BLaER1 (cell line): Measurements from ENCODE around the gene TMEM54.

Source experiments
- H3K27ac ChIP-seq: shearing (Covaris generic); formaldehyde crosslinking; 2 replicates; pipeline ENCODE4 v1.8.1; 2022
- H3K27me3 ChIP-seq: shearing (Covaris generic); formaldehyde crosslinking; 2 replicates; pipeline ENCODE4 v1.8.1; 2022
- H3K36me3 ChIP-seq: shearing (Covaris generic); formaldehyde crosslinking; 2 replicates; pipeline ENCODE4 v1.8.1; 2022
- H3K4me1 ChIP-seq: shearing (Covaris generic); formaldehyde crosslinking; 2 replicates; pipeline ENCODE4 v1.8.1; 2022
- H3K4me2 ChIP-seq: shearing (Covaris generic); formaldehyde crosslinking; 2 replicates; pipeline ENCODE4 v1.8.1; 2022
- H3K4me3 ChIP-seq: shearing (Covaris generic); formaldehyde crosslinking; 2 replicates; pipeline ENCODE4 v1.8.1; 2022
- H3K9ac ChIP-seq: shearing (Covaris generic); formaldehyde crosslinking; 2 replicates; pipeline ENCODE4 v1.8.1; 2022
- H3K9me3 ChIP-seq: shearing (Covaris generic); formaldehyde crosslinking; 2 replicates; pipeline ENCODE4 v1.8.1; 2022
- H4K20me1 ChIP-seq: shearing (Covaris generic); formaldehyde crosslinking; 2 replicates; pipeline ENCODE4 v1.8.1; 2022
- Cebpa-rat ChIP-seq: shearing (Covaris generic); IDR thresholded peaks from 2 replicates; pipeline ENCODE4 v1.8.1; 2022

Gene TMEM54

DNA sequence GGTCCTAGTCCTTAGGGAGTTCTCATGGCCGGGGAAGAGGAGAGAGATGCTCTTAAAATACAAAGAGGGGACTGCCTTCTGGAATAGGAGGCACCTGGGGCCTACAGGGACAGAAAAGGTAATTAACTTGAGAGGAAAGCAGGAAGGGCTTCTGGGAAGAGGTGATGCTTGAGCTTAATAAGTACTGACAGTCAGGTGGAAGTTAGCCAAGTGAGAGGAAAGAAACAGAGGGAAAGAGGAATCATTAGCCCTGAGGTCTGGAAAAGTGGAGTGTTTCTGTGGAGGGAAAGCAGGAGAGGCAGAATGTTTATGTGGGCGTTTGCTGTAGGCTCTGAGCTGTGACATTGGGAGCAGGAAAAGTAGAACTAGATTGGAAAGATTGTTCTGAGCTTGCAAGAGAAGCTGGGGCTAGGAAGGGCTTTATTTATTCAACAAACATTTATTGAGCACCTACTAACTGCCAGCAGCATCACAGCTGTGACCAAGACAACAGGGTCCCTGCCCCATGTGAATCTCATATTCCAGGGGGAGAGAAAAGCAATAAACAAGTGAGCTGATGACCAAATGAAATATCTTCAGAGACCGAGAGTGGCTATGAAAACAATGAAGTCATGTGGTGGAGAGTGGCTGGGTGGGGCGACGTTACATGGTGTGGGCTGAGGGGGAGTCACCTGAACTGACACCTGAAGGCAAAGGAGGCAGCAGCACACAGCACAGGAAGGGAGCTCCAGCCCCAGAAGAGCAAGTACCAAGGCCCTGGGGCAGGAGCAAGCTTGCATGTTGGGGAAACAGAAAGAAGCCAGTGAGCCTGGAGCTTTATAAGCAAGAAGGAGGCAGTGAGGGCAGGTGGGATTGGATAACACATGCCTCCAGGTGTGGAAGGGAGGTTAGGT lies 26.1 kb downstream of the TMEM54 start:
- Histone ChIP-seq H3K9me3 (no peaks in the 10 kb centered on the region), H3K27me3 (peaks cover 22% of the 10 kb centered on the region), H3K4me2 (peak overlapping the region; percentile 4; the same call in 1 of the 2 replicates), H3K27ac (no peak overlapping the region; the same call in 1 of the 2 replicates), H3K4me1 (peaks cover 53% of the 10 kb centered on the region), H3K9ac (no peak overlapping the region), H4K20me1 (peaks cover 18% of the 10 kb centered on the region), H3K36me3 (no peaks in the 10 kb centered on the region), H3K4me3 (no peak overlapping the region)
- no peak for TF ChIP-seq Cebpa-rat

DNA sequence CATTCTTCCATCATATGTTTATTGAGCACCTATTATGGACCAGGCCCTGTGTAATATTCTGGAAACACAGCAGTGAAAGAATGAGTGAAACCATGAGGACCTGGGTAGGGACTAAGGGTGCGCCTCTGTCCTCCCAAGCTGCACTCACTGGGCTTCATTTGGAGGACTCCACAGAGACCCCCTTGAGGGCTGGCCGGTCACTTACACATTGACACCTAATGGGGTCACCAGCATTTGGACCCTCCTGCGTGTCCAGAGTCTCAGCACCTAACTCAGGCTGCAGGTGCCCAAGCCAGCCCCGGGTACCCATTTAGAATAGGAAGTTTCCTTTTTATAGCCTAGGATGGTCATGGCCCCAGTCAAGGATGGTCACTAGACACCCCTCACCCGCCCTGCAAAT lies 27.7 kb downstream of the TMEM54 start:
- H3K4me1 ChIP-seq, result peaks cover 59% of the 10 kb centered on the region
- peak overlapping the region; percentile 54; the same call in 1 of the 2 replicates for H3K4me3 ChIP-seq
- peaks cover 38% of the 10 kb centered on the region for H3K27me3 ChIP-seq
- H3K27ac ChIP-seq, result 0 out of 2 replicates have a peak overlapping the region, but pooled peaks have one; percentile 67
- H3K9me3 ChIP-seq, result no peaks in the 10 kb centered on the region
- peak overlapping the region; percentile 95 for H3K4me2 ChIP-seq
- TF ChIP-seq Cebpa-rat, result no peak
- 0 out of 2 replicates have a peak, but pooled peaks cover under 1% of the 10 kb centered on the region for H3K36me3 ChIP-seq
- peaks cover 33% of the 10 kb centered on the region for H4K20me1 ChIP-seq
- peak overlapping the region; percentile 53; the same call in 1 of the 2 replicates for H3K9ac ChIP-seq

DNA sequence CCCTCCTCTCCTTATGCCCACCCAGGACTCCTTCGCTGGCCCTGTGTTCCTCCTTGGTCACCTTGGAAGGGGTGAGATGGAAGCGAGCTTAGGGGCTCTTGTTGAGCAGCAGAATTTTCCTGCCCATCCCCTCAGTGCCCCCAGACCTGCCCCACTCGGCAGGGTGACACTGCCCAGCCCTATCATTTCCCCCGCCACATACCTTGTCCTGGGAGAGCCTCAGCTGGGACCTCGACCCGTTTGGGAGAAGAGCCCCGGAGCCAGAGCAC lies 29.1 kb downstream of the TMEM54 start:
- H3K27me3 ChIP-seq, result peaks cover 44% of the 10 kb centered on the region
- peak overlapping the region; percentile 95 for H3K4me2 ChIP-seq
- H4K20me1 ChIP-seq, result peaks cover 43% of the 10 kb centered on the region
- H3K9ac ChIP-seq, result no peak overlapping the region
- peaks cover 59% of the 10 kb centered on the region for H3K4me1 ChIP-seq
- peak overlapping the region; percentile 59 for H3K4me3 ChIP-seq
- no peak overlapping the region for H3K27ac ChIP-seq
- H3K36me3 ChIP-seq, result peaks cover 10% of the 10 kb centered on the region; the same call in 1 of the 2 replicates
- TF ChIP-seq Cebpa-rat, result no peak
- H3K9me3 ChIP-seq, result no peaks in the 10 kb centered on the region

DNA sequence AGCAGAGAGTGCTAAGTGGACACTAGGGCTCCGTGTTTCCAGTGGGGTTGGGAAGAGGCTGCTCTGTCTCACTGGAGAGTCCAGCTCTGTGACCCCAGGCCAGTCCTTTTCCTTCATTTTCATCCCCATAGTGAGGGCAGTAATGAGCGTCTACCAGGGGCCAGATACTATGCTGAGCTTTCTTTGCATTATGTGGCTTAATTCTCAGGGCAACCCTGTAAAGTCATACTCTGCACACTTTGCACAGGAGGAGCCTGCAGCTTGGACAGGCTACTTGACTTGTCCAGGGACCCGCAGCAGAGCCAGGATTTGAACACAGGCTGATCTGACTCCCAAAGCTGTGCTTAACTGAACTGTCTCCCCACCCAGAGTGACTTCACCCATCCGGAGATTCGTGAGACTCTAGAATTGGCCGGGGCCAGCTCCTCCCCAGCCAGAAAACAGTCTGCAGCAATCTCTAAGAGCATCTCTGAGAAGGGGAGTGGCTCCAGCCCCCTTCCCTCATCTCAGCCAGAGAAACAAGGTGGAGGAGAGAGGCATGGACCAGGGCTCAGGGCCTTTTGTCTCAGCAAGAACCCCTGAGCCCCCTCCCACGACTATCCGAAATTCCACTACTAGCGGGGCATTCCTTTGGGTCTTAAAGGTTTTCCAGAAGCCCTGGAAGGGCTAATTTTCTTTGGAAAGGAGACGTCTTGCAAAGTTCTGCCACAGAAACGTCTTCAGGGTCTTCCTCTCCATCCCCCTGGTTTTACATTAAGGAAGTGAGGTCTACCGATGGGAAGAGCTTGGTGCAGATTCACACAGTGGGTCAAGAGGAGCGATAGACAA lies 29.6 kb downstream of the TMEM54 start:
- Histone ChIP-seq H3K4me3 (peak overlapping the region; percentile 59), H3K9ac (no peak overlapping the region), H3K27me3 (peaks cover 44% of the 10 kb centered on the region), H3K4me2 (peak overlapping the region; percentile 95), H4K20me1 (peaks cover 48% of the 10 kb centered on the region), H3K9me3 (no peaks in the 10 kb centered on the region), H3K36me3 (peaks cover 10% of the 10 kb centered on the region; the same call in 1 of the 2 replicates), H3K4me1 (peaks cover 55% of the 10 kb centered on the region), H3K27ac (no peak overlapping the region)
- no peak for TF ChIP-seq Cebpa-rat

DNA sequence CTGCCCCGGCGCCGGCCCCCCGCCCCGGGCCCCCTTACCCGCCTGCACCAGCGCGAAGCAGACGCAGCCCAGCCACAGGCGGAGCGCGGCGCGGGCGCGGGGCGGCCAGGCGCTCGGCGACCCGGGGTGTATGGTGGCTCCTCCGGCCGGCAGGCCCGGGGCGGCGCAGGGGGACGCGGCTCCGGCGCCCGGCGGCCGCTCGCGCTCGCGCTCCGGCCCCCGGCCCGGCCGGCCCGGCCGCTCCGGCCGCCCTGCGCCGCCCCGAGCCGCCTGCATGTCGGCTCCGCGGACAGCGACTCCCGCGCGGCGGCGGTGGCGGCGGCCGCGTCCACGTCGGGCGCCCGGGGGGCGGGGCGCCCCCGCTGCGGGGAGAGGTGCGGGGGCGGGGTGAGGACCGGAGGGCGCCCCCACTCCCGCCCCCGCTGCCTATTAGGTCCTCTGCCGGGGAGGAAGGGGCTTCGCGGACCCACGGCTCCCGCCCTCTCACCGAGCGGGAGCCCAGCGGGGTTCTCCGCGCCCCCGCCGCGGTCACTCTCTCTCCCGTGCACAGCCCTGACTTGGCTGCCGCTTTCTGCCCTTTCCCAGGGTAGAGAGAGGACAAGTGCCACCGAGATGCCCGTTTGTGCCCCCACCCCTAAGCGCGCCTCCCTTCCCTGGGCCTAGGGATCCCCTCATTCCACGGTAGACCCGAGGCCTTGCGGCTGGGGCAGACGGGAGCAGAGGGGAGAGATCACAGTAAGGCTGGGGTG lies 30.4 kb downstream of the TMEM54 start, which contains the start of gene FNDC5:
FNDC5 (minus strand) TSS at position 298 of the 749 bp plus-strand sequence.
- Histone ChIP-seq H3K27ac (no peak within 1 kb of the TSS), H4K20me1 (peaks cover 48% of the 10 kb centered on the region), H3K27me3 (peaks cover 44% of the 10 kb centered on the region), H3K4me1 (peaks cover 47% of the 10 kb centered on the region), H3K9me3 (no peaks in the 10 kb centered on the region), H3K4me2 (peak within 1 kb of the TSS; percentile 95), H3K9ac (no peak within 1 kb of the TSS), H3K4me3 (peak within 1 kb of the TSS; percentile 59), H3K36me3 (peaks cover 10% of the 10 kb centered on the region; the same call in 1 of the 2 replicates)
- TF ChIP-seq Cebpa-rat, result no peak

DNA sequence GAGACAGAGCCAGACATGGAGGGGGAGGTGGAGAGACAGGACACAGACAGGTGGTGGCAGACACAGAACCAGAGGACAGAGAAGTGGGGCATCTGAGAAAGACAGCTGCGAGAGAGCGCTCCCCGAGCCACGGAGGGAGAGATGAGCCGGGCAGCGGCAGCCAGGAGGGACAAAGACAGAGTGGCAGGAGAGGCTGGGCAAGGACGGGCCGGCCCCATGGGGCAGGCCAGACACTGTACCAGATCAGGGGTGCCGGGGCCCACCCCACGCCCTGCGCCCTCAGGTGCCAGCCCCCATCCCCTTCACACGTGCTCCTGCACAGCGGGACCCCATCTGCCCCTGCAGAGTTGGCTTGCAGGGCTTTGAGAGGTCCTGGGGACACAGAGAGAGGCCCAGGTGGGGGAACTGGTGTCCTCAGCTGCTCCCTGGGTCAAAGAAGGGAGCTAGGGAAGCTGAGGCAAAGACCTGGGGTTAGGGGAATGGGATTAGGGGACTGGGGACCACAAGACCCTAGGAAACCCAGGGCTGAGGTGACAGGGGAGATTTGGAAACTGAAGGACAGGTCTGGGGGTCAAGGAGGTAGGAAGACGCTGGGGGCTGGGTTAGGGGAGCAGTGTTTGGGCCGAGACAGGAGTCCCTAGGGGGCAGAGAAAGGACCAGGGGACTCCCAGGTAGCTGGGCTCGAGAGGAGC lies 31.1 kb downstream of the TMEM54 start:
- H4K20me1 ChIP-seq, result peaks cover 48% of the 10 kb centered on the region
- peak overlapping the region; percentile 95 for H3K4me2 ChIP-seq
- H3K27me3 ChIP-seq, result peaks cover 44% of the 10 kb centered on the region
- peak overlapping the region; percentile 59 for H3K4me3 ChIP-seq
- H3K4me1 ChIP-seq, result peaks cover 42% of the 10 kb centered on the region
- no peaks in the 10 kb centered on the region for H3K9me3 ChIP-seq
- TF ChIP-seq Cebpa-rat, result no peak
- peaks cover 10% of the 10 kb centered on the region; the same call in 1 of the 2 replicates for H3K36me3 ChIP-seq
- H3K27ac ChIP-seq, result no peak overlapping the region
- no peak overlapping the region for H3K9ac ChIP-seq

DNA sequence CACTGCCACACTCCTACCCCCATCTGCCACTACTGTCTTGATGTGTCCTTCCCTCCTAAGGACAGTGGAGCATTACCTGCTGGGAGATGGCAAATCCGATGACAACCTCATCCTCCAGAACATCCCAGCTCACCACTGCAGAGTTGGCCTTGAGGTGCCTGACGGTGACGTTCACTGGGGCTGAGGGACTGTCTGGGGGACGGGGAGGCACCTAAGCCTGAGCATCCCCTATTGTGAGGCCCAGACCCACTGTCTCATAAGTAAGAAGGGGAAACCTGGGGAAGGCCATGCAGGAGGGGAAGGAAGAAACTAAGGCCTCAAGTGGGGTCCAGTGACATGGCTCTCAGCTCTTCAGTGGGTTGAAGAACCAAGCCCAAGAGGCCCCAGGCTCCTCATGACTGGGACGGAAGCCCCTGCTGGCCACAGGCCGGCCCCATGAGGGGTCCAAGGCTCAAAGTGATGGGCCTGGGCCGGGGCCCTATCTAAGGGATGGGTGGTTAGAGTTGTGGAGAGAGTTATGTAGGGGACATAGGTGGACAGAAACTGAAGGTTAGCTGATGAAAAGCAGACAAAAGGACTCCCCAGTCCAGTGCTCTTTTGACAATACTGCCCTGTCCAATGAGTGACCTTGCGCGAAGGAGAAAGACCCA lies 32.3 kb downstream of the TMEM54 start:
- Histone ChIP-seq H4K20me1 (peaks cover 48% of the 10 kb centered on the region), H3K4me2 (no peak overlapping the region), H3K4me3 (no peak overlapping the region), H3K27me3 (peaks cover 44% of the 10 kb centered on the region), H3K4me1 (peaks cover 40% of the 10 kb centered on the region), H3K27ac (no peak overlapping the region), H3K36me3 (peaks cover 20% of the 10 kb centered on the region; the same call in 1 of the 2 replicates), H3K9me3 (no peaks in the 10 kb centered on the region), H3K9ac (no peak overlapping the region)
- no peak for TF ChIP-seq Cebpa-rat

DNA sequence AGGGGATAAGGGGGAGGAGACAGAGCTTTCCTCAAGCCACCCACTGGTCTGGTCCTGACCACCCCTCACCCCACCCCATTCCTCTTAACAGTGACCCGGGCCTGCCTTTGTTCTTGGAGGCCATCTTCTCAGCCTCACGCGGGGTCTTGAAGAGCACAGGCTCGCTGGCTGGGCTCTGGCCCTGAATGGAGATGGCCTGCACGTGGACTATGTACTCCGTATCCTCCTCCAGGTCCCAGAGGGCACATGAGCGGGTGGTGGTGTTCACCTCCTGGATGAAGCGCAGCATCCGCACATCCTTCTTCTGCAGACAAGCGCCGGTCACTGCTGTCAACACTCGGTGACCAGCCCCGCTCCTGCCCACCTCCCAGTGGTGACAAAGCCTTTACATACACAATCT lies 33.1 kb downstream of the TMEM54 start:
- no peaks in the 10 kb centered on the region for H3K9me3 ChIP-seq
- peaks cover 44% of the 10 kb centered on the region for H3K27me3 ChIP-seq
- H3K4me1 ChIP-seq, result peaks cover 31% of the 10 kb centered on the region
- peaks cover 48% of the 10 kb centered on the region for H4K20me1 ChIP-seq
- no peak overlapping the region for H3K4me2 ChIP-seq
- no peak overlapping the region for H3K9ac ChIP-seq
- no peak overlapping the region for H3K4me3 ChIP-seq
- TF ChIP-seq Cebpa-rat, result no peak
- H3K36me3 ChIP-seq, result peaks cover 29% of the 10 kb centered on the region
- no peak overlapping the region for H3K27ac ChIP-seq
